K562 (cell line): ENCODE measurements around the gene ATXN1. TPM values are rescaled to one million over a fixed set of nuclear protein-coding genes. Genes with fewer than 3 reads are reported as not detected.
A peak's percentile ranks its signal among the peaks of the same experiment; 100 is the strongest.

ENCODE experiments used
- ARHGAP35 ChIP-seq: fragments of 450-650 bp; IDR thresholded peaks from 2 replicates; pipeline ENCODE4 v1.6.1; 2018; ENCODE audit not compliant: partially characterized antibody
- ATF1 ChIP-seq, 2 experiments: fragments of 450-650 bp in 1 of 2; IDR thresholded peaks; 2 replicates each; pipeline ENCODE4 v1.6.1; 2016; ENCODE audit warnings: missing compliant biosample characterization in 1 of 2, missing genetic modification characterization in 1 of 2
- EZH2 ChIP-seq: IDR thresholded peaks from 2 replicates; pipeline ENCODE4 v1.6.1; 2012; ENCODE audit warnings: low read depth, mild to moderate bottlenecking, inconsistent platforms, low read length, borderline replicate concordance
- FIP1L1 ChIP-seq: fragments of 200-400 bp; formaldehyde crosslinking; IDR thresholded peaks from 2 replicates; pipeline ENCODE4 v1.6.1; 2018; ENCODE audit warnings: mild to moderate bottlenecking, low read depth, low read length; ENCODE audit not compliant: poor library complexity, severe bottlenecking
- GTF2F1 ChIP-seq: IDR thresholded peaks from 2 replicates; pipeline ENCODE4 v1.6.1; 2011; ENCODE audit warnings: low read depth, low read length, improper control_type of control experiment
- GTF3C2 ChIP-seq: IDR thresholded peaks from 3 replicates; pipeline ENCODE4 v1.6.1; 2011; ENCODE audit warnings: borderline replicate concordance, mild to moderate bottlenecking, moderate library complexity; ENCODE audit not compliant: insufficient read length; ENCODE audit errors: extremely low read depth
- HMG20B ChIP-seq: fragments of 250-450 bp; sonication (Bioruptor Pico); IDR thresholded peaks from 2 replicates; pipeline ENCODE4 v1.5.0; 2021; ENCODE audit warnings: mild to moderate bottlenecking
- HMGXB4 ChIP-seq: sonication (generic); formaldehyde crosslinking; IDR thresholded peaks from 2 replicates; pipeline ENCODE4 v1.8.1; 2023; ENCODE audit warnings: mild to moderate bottlenecking, missing genetic modification reagents
- NFRKB ChIP-seq: fragments of 450-650 bp; IDR thresholded peaks from 2 replicates; pipeline ENCODE4 v1.6.1; 2016; ENCODE audit warnings: low read depth
- POLR2A ChIP-seq: fragments of 450-650 bp; conservative IDR thresholded peaks from 2 replicates; pipeline ENCODE4 v1.6.1; 2016
- RFX5 ChIP-seq: IDR thresholded peaks from 2 replicates; pipeline ENCODE4 v1.6.1; 2011; ENCODE audit warnings: low read depth, mild to moderate bottlenecking, improper control_type of control experiment, low read length
- SLC30A9 ChIP-seq: fragments of 250-450 bp; sonication (Bioruptor Pico); IDR thresholded peaks from 2 replicates; pipeline ENCODE4 v1.8.0; 2022; ENCODE audit warnings: mild to moderate bottlenecking, moderate library complexity
- TCF7L2 ChIP-seq: fragments of 150-350 bp; IDR thresholded peaks from 2 replicates; pipeline ENCODE4 v1.6.1; 2016; ENCODE audit warnings: low read depth, mild to moderate bottlenecking, low read length, moderate library complexity
- ZBTB9 ChIP-seq: fragments of 450-650 bp; formaldehyde crosslinking; IDR thresholded peaks from 2 replicates; pipeline ENCODE4 v1.4.0; 2020; ENCODE audit warnings: mild to moderate bottlenecking, moderate library complexity
- ZFP36 ChIP-seq: fragments of 150-350 bp; IDR thresholded peaks from 2 replicates; pipeline ENCODE4 v1.6.1; 2018; ENCODE audit warnings: low read length, low read depth; ENCODE audit not compliant: partially characterized antibody
- ZNF282 ChIP-seq: sonication (generic); formaldehyde crosslinking; IDR thresholded peaks from 2 replicates; pipeline ENCODE4 v1.8.1; 2023; ENCODE audit warnings: missing genetic modification reagents
- ZNF431 ChIP-seq: sonication (generic); formaldehyde crosslinking; IDR thresholded peaks from 2 replicates; pipeline ENCODE4 v1.8.0; 2022; ENCODE audit warnings: mild to moderate bottlenecking, missing genetic modification reagents
- ZNF511 ChIP-seq: sonication (generic); formaldehyde crosslinking; IDR thresholded peaks from 2 replicates; pipeline ENCODE4 v1.8.0; 2022; ENCODE audit warnings: mild to moderate bottlenecking, missing genetic modification reagents
- ZNF639 ChIP-seq, 2 experiments: fragments of 200-800 bp in 1 of 2; sonication (Bioruptor generic) in 1 of 2; sonication (generic) in 1 of 2; formaldehyde crosslinking in 1 of 2; IDR thresholded peaks in 1 of 2; conservative IDR thresholded peaks in 1 of 2; 2 replicates each; pipeline versions ENCODE4 v1.5.0 to v1.6.1; 2016 to 2020; ENCODE audit warnings: missing compliant biosample characterization in 1 of 2, missing genetic modification characterization in 1 of 2, missing genetic modification reagents in 1 of 2
- ZNF77 ChIP-seq: fragments of 250-450 bp; sonication (Bioruptor Pico); IDR thresholded peaks from 2 replicates; pipeline ENCODE4 v1.5.0; 2020
- ZNF785 ChIP-seq: fragments of 250-450 bp; sonication (Bioruptor Pico); IDR thresholded peaks from 2 replicates; pipeline ENCODE4 v1.4.0; 2020; ENCODE audit warnings: mild to moderate bottlenecking
- polyA plus RNA-seq, 8 experiments: library from polyadenylated mRNA; depleted of rRNA in 4 of 8; stranded (reverse) in 5 of 8; unstranded in 3 of 8; fragments of >200 nt; fragmentation: Nextera tagmentation in 2 of 8; fragmentation: Illumina TruSeq in 1 of 8; extraction: Ambion mirVana in 2 of 8; extraction: Trizol in 1 of 8; gene quantifications; 2 replicates each; pipeline versions ENCODE4 v1.2.1 to v1.2.3, GENCODE V29; 2011 to 2014; ENCODE audit warnings: inconsistent platforms in 1 of 8, missing spikeins in 1 of 8
- total RNA-seq, 7 experiments: library from RNA; depleted of rRNA in 6 of 7; stranded (reverse); fragments of >200 nt in 6 of 7; fragmentation: Illumina TruSeq in 2 of 7; extraction: Trizol in 2 of 7; gene quantifications; 2 replicates each; pipeline versions ENCODE4 v1.2.1 to v1.2.3, GENCODE V29; 2011 to 2021; ENCODE audit warnings: low replicate concordance in 1 of 7

ATXN1 gene
- total and polyA plus RNA-seq, 9 of the 15 experiments (the other 6 are each of a cell fraction or from before 2014, with no cell fraction given), result under 0.01 to 1.2 (median 0.58) TPM

- TF ChIP-seq EZH2, result no peak
- TF ChIP-seq POLR2A, result peak; percentile 61
- no peak for TF ChIP-seq HMGXB4 (CRISPR knock-in tag)
- TF ChIP-seq ZNF282 (CRISPR knock-in tag), result no peak
- TF ChIP-seq ZBTB9 (CRISPR knock-in tag), result no peak
- TF ChIP-seq NFRKB, result peak; percentile 71; the same call in 1 of the 2 replicates
- TF ChIP-seq SLC30A9 (CRISPR knock-in tag), result no peak
- no peak for TF ChIP-seq HMG20B
- TF ChIP-seq ZNF77 (CRISPR knock-in tag), result no peak
- no peak; the same call in 1 of the 2 replicates for TF ChIP-seq RFX5
- TF ChIP-seq GTF2F1, result no peak
- no peak for TF ChIP-seq FIP1L1
- no peak for TF ChIP-seq GTF3C2
- TF ChIP-seq ATF1 (CRISPR knock-in tag; IDR thresholded peaks at IDR 0.05), result no peak
- peak; percentile 93 for TF ChIP-seq ATF1 (tag; IDR thresholded peaks at IDR 0.05)
- TF ChIP-seq ZFP36, result peak; percentile 53
- no peak for TF ChIP-seq TCF7L2
- peak in 1 of 2 experiments; percentile 83; a peak in 2 of 4 replicates for TF ChIP-seq ZNF639 (CRISPR knock-in tag; conservative IDR thresholded peaks at IDR 0.05 in 1 of 2, IDR thresholded peaks at IDR 0.05 in 1 of 2)
- TF ChIP-seq ZNF431 (CRISPR knock-in tag), result no peak
- no peak for TF ChIP-seq ARHGAP35
- TF ChIP-seq ZNF511 (CRISPR knock-in tag), result peak; percentile 56; the same call in 1 of the 2 replicates
- TF ChIP-seq ZNF785 (CRISPR knock-in tag), result no peak
These were observed 438.5 kb downstream of the ATXN1 start (continued) for GRCh38 chr6:16322666-16323312.
